HG02981 (cell line): ENCODE measurements around the gene SPI1.

Experiments
- ATAC-seq: cut with Tn5 transposase; IDR thresholded peaks from one replicate; pipeline ENCODE4 v1.9.1; 2021; ENCODE audit warnings: mild to moderate bottlenecking, moderate library complexity; ENCODE audit not compliant: unreplicated experiment

SPI1 gene

GRCh38 chr11:47389577-47390421, 11.5 kb upstream of the SPI1 start:
- ATAC-seq, result no peak

GRCh38 chr11:47388697-47389576, 10.6 kb upstream of the SPI1 start:
- ATAC-seq, result no peak

GRCh38 chr11:47387944-47388696, 9.8 kb upstream of the SPI1 start:
- no peak for ATAC-seq

GRCh38 chr11:47384498-47384897, 6.2 kb upstream of the SPI1 start:
- ATAC-seq, result no peak

GRCh38 chr11:47383071-47383470, 4.7 kb upstream of the SPI1 start:
- ATAC-seq, result no peak

- ATAC-seq, result no peak
Observed at GRCh38 chr11:47380078-47380477, 1.7 kb upstream of the SPI1 start.

- ATAC-seq, result no peak
Observed at GRCh38 chr11:47379317-47379716, 970 bp upstream of the SPI1 start.

GRCh38 chr11:47378836-47379170, 456 bp upstream of the SPI1 start:
- peak; percentile 10 for ATAC-seq

GRCh38 chr11:47377571-47378009, 757 bp downstream of the SPI1 start:
- no peak for ATAC-seq

GRCh38 chr11:47376525-47377371, 1.6 kb downstream of the SPI1 start:
- no peak for ATAC-seq

- no peak for ATAC-seq
Observed at GRCh38 chr11:47376107-47376524, 2.2 kb downstream of the SPI1 start.

- no peak for ATAC-seq
Observed at GRCh38 chr11:47375546-47376085, 2.7 kb downstream of the SPI1 start.

GRCh38 chr11:47375020-47375419, 3.3 kb downstream of the SPI1 start:
- ATAC-seq, result no peak

- ATAC-seq, result no peak
Observed at GRCh38 chr11:47374720-47375019, 3.7 kb downstream of the SPI1 start.

GRCh38 chr11:47373876-47374719, 4.2 kb downstream of the SPI1 start:
- no peak for ATAC-seq

- ATAC-seq, result no peak
Observed at GRCh38 chr11:47372422-47372821, 5.9 kb downstream of the SPI1 start.

- ATAC-seq, result no peak
Observed at GRCh38 chr11:47369676-47370075, 8.7 kb downstream of the SPI1 start.

- no peak for ATAC-seq
Observed at GRCh38 chr11:47366020-47366490, 12.3 kb downstream of the SPI1 start.

- ATAC-seq, result no peak
Observed at GRCh38 chr11:47361419-47361818, 16.9 kb downstream of the SPI1 start.
